Left lung (tissue), 10 donors: ENCODE results near the gene IFT52. TPM values are rescaled to one million over a fixed set of nuclear protein-coding genes. Genes with fewer than 3 reads are reported as not detected.

Experiments used
- ATAC-seq: fragments of 200-7000 bp; cut with Tn5 transposase; one replicate; pipeline ENCODE4 v1.9.1; 2020; ENCODE audit warnings: moderate library complexity
- DNase-seq, 4 donors: peaks; one replicate each; pipeline ENCODE4 v3.0.0-alpha.2; 2013 to 2020
- H3K27ac ChIP-seq, 2 donors: fragments of 200-600 bp; sonication (generic) in 1 of 2; one replicate each; pipeline versions ENCODE4 v1.5.0 to v1.8.0; 2020 to 2021
- H3K27me3 ChIP-seq, 2 donors: fragments of 200-600 bp; sonication (generic) in 1 of 2; one replicate each; pipeline versions ENCODE4 v1.5.0 to v1.8.0; 2020 to 2021
- H3K36me3 ChIP-seq, 2 donors: fragments of 200-600 bp; sonication (generic) in 1 of 2; one replicate each; pipeline versions ENCODE4 v1.5.0 to v1.8.0; 2020 to 2021
- H3K4me1 ChIP-seq, 2 donors: fragments of 200-600 bp; one replicate each; pipeline ENCODE4 v1.8.0; 2021
- H3K4me3 ChIP-seq, 2 donors: fragments of 200-600 bp; sonication (generic) in 1 of 2; one replicate each; pipeline versions ENCODE4 v1.5.0 to v1.8.0; 2020 to 2021; ENCODE audit warnings: mild to moderate bottlenecking in 1 of 2
- H3K9me3 ChIP-seq, 2 donors: fragments of 200-600 bp; sonication (generic) in 1 of 2; one replicate each; pipeline versions ENCODE4 v1.5.0 to v1.8.0; 2020 to 2021
- CTCF ChIP-seq, 2 donors: fragments of 200-600 bp; sonication (generic) in 1 of 2; IDR thresholded peaks; one replicate each; pipeline versions ENCODE4 v1.5.0 to v1.8.0; 2021; ENCODE audit warnings: antibody characterized with exemption in 2 of 2
- intact Hi-C, 2 donors: fragments of 100-400 bp; cut with DNase I; formaldehyde crosslinking; loops; one replicate each; pipeline versions ENCODE4 v1.11.2 to v1.14.2; 2022
- polyA plus RNA-seq, 6 donors: library from polyadenylated mRNA; unstranded; fragments of 120-200 nt; gene quantifications; one replicate each; pipeline ENCODE4 v1.2.1, GENCODE V29; 2013; ENCODE audit not compliant: insufficient read length in 6 of 6
- total RNA-seq, 2 donors: library from RNA; stranded (reverse); fragmentation: NEBNext Ultra II Directional; extraction: Animal tissue kit (Norgen Biotek cat#: 25700); gene quantifications; one replicate each; pipeline ENCODE4 v1.2.1, GENCODE V29; 2021
- donor health status: DM: no; HTN: yes; CAD: no.
- donor health status: DM: no; HTN: no; CAD: no.

IFT52 gene
- total and polyA plus RNA-seq, 8 donors: 19.4 to 81.2 (median 72.1) TPM

- H3K4me3 ChIP-seq: no peak overlapping the region
- intact Hi-C loops: no loop called here
- DNase-seq (no peak), ATAC-seq (no peak)
- no peak overlapping the region for H3K27ac ChIP-seq
- no peaks in the 10 kb centered on the region for H3K27me3 ChIP-seq
- H3K9me3 ChIP-seq: no peaks in the 10 kb centered on the region
- H3K36me3 ChIP-seq: no peaks in the 10 kb centered on the region
- no peaks in the 10 kb centered on the region for H3K4me1 ChIP-seq
- TF ChIP-seq CTCF (IDR thresholded peaks at IDR 0.05): no peak
These were observed 20.2 kb upstream of the IFT52 start for GRCh38 chr20:43570496-43570895.

- H3K4me1 ChIP-seq: no peaks in the 10 kb centered on the region
- TF ChIP-seq CTCF (IDR thresholded peaks at IDR 0.05): no peak
- H3K36me3 ChIP-seq: no peaks in the 10 kb centered on the region
- no peaks in the 10 kb centered on the region for H3K27me3 ChIP-seq
- H3K27ac ChIP-seq: no peak overlapping the region
- ATAC-seq (no peak), DNase-seq (no peak)
- no peak overlapping the region for H3K4me3 ChIP-seq
- H3K9me3 ChIP-seq: no peaks in the 10 kb centered on the region
- intact Hi-C loops: no loop called here
These were observed 19.4 kb upstream of the IFT52 start for GRCh38 chr20:43571310-43571709.

- H3K36me3 ChIP-seq: no peaks in the 10 kb centered on the region
- H3K27ac ChIP-seq: no peak overlapping the region
- intact Hi-C loops: no loop called here
- no peaks in the 10 kb centered on the region for H3K4me1 ChIP-seq
- ATAC-seq: no peak
- DNase-seq: no peak
- no peak for TF ChIP-seq CTCF (IDR thresholded peaks at IDR 0.05)
- H3K9me3 ChIP-seq: no peaks in the 10 kb centered on the region
- H3K27me3 ChIP-seq: no peaks in the 10 kb centered on the region
- H3K4me3 ChIP-seq: no peak overlapping the region
These were observed 19.0 kb upstream of the IFT52 start for GRCh38 chr20:43571771-43572170.

- intact Hi-C loops: no loop called here
- Histone ChIP-seq H3K4me1 (no peaks in the 10 kb centered on the region), H3K9me3 (no peaks in the 10 kb centered on the region), H3K27ac (no peak overlapping the region), H3K36me3 (no peaks in the 10 kb centered on the region), H3K4me3 (no peak overlapping the region), H3K27me3 (no peaks in the 10 kb centered on the region)
- no peak for ATAC-seq
- no peak for TF ChIP-seq CTCF (IDR thresholded peaks at IDR 0.05)
- no peak for DNase-seq
These were observed 17.8 kb upstream of the IFT52 start for GRCh38 chr20:43572891-43573290.

GRCh38 chr20:43576108-43576507 is 14.6 kb upstream of the IFT52 start:
- TF ChIP-seq CTCF (IDR thresholded peaks at IDR 0.05): no peak
- Histone ChIP-seq H3K27me3 (no peaks in the 10 kb centered on the region), H3K36me3 (no peaks in the 10 kb centered on the region), H3K27ac (no peak overlapping the region), H3K9me3 (no peaks in the 10 kb centered on the region), H3K4me1 (no peaks in the 10 kb centered on the region), H3K4me3 (no peak overlapping the region)
- ATAC-seq (no peak), DNase-seq (no peak)
- intact Hi-C loops: no loop called here
